AG04450 (cell line): ENCODE measurements around the gene TNK2. TPM values are rescaled to one million over a fixed set of nuclear protein-coding genes. Genes with fewer than 3 reads are reported as not detected.
"Not testable (repeated sequence)": the region's sequence is repeated elsewhere in the genome, so short reads cannot be mapped to it uniquely, and the experiment has no call there.

Experiments used
- CTCF ChIA-PET: fragments of 300-600, 350-600 bp; formaldehyde crosslinking; extraction: SDS; loops from one replicate; lab custom pipeline; 2022; ENCODE audit warnings: antibody characterized with exemption, inconsistent platforms; lab: Charles Lee
- POLR2A ChIA-PET: fragments of 350-600 bp; formaldehyde crosslinking; extraction: SDS; loops from one replicate; lab custom pipeline; 2021; ENCODE audit warnings: antibody characterized with exemption, inconsistent platforms; lab: Yijun Ruan, JAX
- DNase-seq: peaks from one replicate; pipeline ENCODE4 v3.0.0-alpha.2; 2011; ENCODE audit warnings: low read depth, low spot score
- H3K27ac ChIP-seq: one replicate; pipeline ENCODE4 v1.5.1; 2012; ENCODE audit warnings: low read depth, low read length, control low read depth
- H3K27me3 ChIP-seq: one replicate; pipeline ENCODE4 v1.6.0; 2012; ENCODE audit warnings: low read length; ENCODE audit not compliant: control insufficient read depth, insufficient read depth
- H3K4me3 ChIP-seq: 2 replicates; pipeline ENCODE4 v1.5.1; 2011; ENCODE audit warnings: mild to moderate bottlenecking, low read depth, low read length, control low read depth
- H3K9me3 ChIP-seq: 2 replicates; pipeline ENCODE4 v1.5.1; 2012; ENCODE audit warnings: low read length; ENCODE audit not compliant: control insufficient read depth, insufficient read depth
- polyA plus RNA-seq: library from polyadenylated mRNA; depleted of rRNA; stranded (reverse); fragments of >200 nt; gene quantifications from 2 replicates; pipeline ENCODE4 v1.2.3, GENCODE V29; 2011; rRNA removed
- small RNA-seq: library from RNA; depleted of rRNA; stranded (forward); fragments of <200 nt; gene quantifications from one replicate; pipeline ENCODE3, GENCODE V24; 2012; ENCODE audit warnings: low read depth; ENCODE audit not compliant: insufficient read length
- TF ChIP-seq, protein P1 (sequence below): IDR thresholded peaks from 2 replicates; pipeline ENCODE4 v1.5.1; 2011; ENCODE audit warnings: low read depth, low read length, control low read depth, inconsistent platforms

TNK2 gene
- polyA plus RNA-seq, 1 experiment: 2.7 TPM

DNA sequence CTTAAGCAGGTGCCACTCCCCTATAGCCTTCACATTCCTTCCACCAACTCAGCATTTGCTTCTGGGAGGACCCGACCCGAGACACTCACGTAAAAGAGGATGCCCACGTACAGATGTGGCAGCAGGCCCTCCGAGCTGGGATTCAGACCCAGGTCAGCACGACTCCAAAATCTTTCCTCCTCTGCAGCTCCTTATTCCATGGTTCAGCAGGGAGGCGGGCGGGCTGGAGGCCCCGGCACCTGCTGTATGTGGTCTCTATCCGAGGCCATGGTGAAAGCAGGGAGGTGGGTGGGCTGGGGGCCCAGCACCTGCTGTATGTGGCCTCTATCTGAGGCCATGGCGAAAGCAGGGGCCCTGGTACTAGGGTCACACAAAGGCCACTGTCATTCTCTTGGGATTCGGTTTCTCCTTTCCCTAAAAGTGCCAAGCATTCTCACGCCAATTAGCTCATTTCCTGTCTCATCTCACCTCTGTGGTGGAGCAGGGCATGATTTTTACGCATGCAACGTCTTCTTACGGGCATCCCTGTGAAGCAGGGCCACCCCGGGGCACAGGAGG, 90.7 kb downstream of the TNK2 start:
- TF ChIP-seq, protein P1, sequence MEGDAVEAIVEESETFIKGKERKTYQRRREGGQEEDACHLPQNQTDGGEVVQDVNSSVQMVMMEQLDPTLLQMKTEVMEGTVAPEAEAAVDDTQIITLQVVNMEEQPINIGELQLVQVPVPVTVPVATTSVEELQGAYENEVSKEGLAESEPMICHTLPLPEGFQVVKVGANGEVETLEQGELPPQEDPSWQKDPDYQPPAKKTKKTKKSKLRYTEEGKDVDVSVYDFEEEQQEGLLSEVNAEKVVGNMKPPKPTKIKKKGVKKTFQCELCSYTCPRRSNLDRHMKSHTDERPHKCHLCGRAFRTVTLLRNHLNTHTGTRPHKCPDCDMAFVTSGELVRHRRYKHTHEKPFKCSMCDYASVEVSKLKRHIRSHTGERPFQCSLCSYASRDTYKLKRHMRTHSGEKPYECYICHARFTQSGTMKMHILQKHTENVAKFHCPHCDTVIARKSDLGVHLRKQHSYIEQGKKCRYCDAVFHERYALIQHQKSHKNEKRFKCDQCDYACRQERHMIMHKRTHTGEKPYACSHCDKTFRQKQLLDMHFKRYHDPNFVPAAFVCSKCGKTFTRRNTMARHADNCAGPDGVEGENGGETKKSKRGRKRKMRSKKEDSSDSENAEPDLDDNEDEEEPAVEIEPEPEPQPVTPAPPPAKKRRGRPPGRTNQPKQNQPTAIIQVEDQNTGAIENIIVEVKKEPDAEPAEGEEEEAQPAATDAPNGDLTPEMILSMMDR: no peak
- CTCF ChIA-PET: no interaction called here
- Histone ChIP-seq H3K9me3 (no peaks in the 10 kb centered on the region; the same call in 1 of the 2 replicates), H3K27me3 (peaks cover 19% of the 10 kb centered on the region), H3K4me3 (no peak overlapping the region), H3K27ac (no peak overlapping the region)
- POLR2A ChIA-PET: no interaction called here
- no peak for DNase-seq

DNA sequence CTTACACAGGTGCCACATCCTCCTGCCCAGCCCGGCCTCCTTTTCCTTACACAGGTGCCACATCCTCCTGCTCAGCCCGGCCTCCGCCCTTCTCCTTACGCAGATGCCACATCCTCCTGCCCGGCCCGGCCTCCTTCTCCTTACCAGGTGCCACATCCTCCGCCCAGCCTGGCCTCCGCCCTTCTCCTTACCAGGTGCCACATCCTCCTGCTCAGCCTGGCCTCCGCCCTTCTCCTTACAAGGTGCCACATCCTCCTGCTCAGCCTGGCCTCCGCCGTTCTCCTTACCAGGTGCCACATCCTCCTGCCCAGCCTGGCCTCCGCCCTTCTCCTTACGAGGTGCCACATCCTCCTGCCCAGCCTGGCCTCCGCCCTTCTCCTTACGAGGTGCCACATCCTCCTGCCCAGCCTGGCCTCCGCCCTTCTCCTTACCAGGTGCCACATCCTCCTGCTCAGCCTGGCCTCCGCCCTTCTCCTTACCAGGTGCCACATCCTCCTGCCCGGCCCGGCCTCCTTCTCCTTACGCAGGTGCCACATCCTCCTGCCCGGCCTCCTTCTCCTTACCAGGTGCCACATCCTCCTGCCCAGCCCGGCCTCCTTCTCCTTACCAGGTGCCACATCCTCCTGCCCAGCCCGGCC, 92.0 kb downstream of the TNK2 start:
- POLR2A ChIA-PET, DNase-seq, H3K9me3 ChIP-seq, H3K27ac ChIP-seq, H3K4me3 ChIP-seq, CTCF ChIA-PET: not testable (repeated sequence)
- H3K27me3 ChIP-seq: peaks cover 27% of the 10 kb centered on the region

DNA sequence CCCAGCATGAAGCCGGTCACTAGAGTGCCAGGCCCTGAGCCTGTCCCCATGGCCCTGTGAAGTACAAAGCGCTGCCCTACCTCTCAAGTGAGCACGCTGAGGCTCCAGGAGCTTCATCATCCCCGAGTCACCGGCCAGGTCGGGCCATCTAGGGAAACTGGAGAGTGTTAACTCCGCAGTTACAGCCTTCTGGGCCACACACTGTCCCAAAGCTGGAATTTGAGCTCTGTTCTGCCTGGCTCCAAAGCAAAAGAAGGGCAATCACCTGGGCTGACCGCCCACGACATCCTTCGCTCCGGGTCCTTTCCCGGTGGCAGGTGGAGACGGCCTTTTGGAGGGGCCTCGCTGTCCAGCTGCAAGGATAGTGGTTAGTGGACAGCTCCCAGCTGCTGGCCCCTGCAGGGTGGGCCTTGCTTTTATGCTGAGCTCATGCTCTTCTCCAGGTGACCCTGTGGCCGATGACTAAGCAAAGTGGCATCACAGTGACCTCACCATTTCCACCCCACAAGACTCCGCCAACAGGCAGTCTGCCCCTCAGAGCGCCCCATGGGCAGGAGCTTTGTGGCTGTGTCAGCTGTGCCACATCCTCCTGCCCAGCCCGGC, 93.1 kb downstream of the TNK2 start:
- no peak for DNase-seq
- TF ChIP-seq, protein P1: no peak
- POLR2A ChIA-PET: no interaction called here

DNA sequence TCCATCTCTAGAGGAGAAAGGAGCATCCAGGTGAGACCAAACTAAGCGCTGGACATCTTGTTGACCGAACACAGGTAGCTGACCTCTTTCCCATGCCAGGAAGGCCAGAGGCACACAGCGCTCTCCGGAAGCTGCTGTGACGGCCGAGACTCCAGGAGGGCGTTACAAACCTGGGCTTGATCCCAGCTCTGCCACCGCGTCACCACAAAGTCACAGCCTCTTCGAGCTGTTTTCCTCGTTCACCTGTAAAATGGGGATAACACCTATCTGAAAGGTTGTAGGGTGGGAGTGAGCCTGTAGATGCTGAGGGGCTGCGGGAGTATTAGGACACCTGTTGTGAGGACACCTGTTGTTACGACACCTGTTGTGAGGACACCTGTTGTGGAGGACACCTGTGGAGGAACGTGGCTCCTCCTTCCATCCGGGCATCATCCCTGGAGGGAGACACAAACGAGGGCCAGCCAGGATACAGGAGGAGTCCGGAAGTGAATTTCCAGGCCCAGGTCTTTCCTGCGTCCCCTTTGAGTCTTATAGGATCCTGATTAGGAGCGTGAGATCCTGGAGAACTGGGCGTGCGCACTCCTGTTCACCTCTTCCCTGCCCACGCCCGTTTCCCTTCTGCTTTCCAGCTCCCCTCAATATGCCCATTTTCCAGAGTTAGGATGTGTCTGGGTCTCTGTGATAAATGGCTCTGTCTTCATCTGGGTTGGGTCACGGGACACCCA, 94.3 kb downstream of the TNK2 start:
- ChIA-PET POLR2A (no interaction called here), CTCF (no interaction called here)
- DNase-seq: no peak
- peaks cover 19% of the 10 kb centered on the region for H3K27me3 ChIP-seq
- H3K9me3 ChIP-seq: peaks cover 6% of the 10 kb centered on the region; the same call in 1 of the 2 replicates
- H3K27ac ChIP-seq: no peak overlapping the region
- TF ChIP-seq, protein P1: no peak
- no peak overlapping the region for H3K4me3 ChIP-seq

More for the DNA sequence above, 93.1 kb downstream of the TNK2 start:
- no peak overlapping the region for H3K27ac ChIP-seq
- peaks cover 21% of the 10 kb centered on the region for H3K27me3 ChIP-seq
- CTCF ChIA-PET: interaction anchor here (0.6 to 0.8 kb wide), 2 partner anchors 35 to 257 kb away, joined by 3 to 7 read pairs; no protein-coding TSS in a partner anchor
- no peaks in the 10 kb centered on the region; the same call in 1 of the 2 replicates for H3K9me3 ChIP-seq
- no peak overlapping the region for H3K4me3 ChIP-seq

Small RNAs within 50 kb of the gene (small RNA-seq; reads per million reads assigned to genes)
- not detected for gene MIR6829
- not detected for gene RNU2-11P

Other genes starting within 250 kb of the TNK2 start
- 0.19 TPM in 2 replicates for gene MUC20, start 187.6 kb downstream of the TNK2 start, polyA plus RNA-seq
- not detected in 2 replicates for gene MUC4, start 96.6 kb downstream of the TNK2 start, polyA plus RNA-seq
- 121 and 155 TPM in 2 replicates for gene TFRC, start 173.5 kb upstream of the TNK2 start, polyA plus RNA-seq